Measurements from ENCODE around the gene ZNF253. TPM values are rescaled to one million over a fixed set of nuclear protein-coding genes. Genes with fewer than 3 reads are reported as not detected.

ZNF253 gene
- total and polyA plus RNA-seq, 2 of the 13 experiments (the other 11 are each of a cell fraction or from before 2014, with no cell fraction given) = 3.5 to 10.6 TPM

GRCh38 chr19:19865750-19866610 is at the start of gene ZNF253 (continued):
- TF ChIP-seq TFE3 (CRISPR knock-in tag; IDR thresholded peaks at IDR 0.05) = 0 out of 2 replicates have a peak, but pooled peaks have one; percentile 22
- peak; percentile 14; the same call in 1 of the 2 replicates for TF ChIP-seq TEF (CRISPR knock-in tag; IDR thresholded peaks at IDR 0.05)
- TF ChIP-seq TBX3 (IDR thresholded peaks at IDR 0.05; ENCODE audit: borderline replicate concordance) = no peak
- no peak for TF ChIP-seq EHMT2 (IDR thresholded peaks at IDR 0.05; ENCODE audit: borderline replicate concordance, low read depth, low read length)
- no peak for TF ChIP-seq REXO4 (CRISPR knock-in tag; IDR thresholded peaks at IDR 0.05; ENCODE audit: borderline replicate concordance)
- no peak for TF ChIP-seq ELF3 (CRISPR knock-in tag; IDR thresholded peaks at IDR 0.05)
- TF ChIP-seq, protein P1, sequence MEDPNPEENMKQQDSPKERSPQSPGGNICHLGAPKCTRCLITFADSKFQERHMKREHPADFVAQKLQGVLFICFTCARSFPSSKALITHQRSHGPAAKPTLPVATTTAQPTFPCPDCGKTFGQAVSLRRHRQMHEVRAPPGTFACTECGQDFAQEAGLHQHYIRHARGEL (CRISPR knock-in tag; IDR thresholded peaks at IDR 0.05) = no peak
- no peak for TF ChIP-seq THAP8 (CRISPR knock-in tag; IDR thresholded peaks at IDR 0.05; ENCODE audit: borderline replicate concordance)
- TF ChIP-seq NCOA1 (CRISPR knock-in tag; IDR thresholded peaks at IDR 0.05) = no peak
- TF ChIP-seq, protein P2, sequence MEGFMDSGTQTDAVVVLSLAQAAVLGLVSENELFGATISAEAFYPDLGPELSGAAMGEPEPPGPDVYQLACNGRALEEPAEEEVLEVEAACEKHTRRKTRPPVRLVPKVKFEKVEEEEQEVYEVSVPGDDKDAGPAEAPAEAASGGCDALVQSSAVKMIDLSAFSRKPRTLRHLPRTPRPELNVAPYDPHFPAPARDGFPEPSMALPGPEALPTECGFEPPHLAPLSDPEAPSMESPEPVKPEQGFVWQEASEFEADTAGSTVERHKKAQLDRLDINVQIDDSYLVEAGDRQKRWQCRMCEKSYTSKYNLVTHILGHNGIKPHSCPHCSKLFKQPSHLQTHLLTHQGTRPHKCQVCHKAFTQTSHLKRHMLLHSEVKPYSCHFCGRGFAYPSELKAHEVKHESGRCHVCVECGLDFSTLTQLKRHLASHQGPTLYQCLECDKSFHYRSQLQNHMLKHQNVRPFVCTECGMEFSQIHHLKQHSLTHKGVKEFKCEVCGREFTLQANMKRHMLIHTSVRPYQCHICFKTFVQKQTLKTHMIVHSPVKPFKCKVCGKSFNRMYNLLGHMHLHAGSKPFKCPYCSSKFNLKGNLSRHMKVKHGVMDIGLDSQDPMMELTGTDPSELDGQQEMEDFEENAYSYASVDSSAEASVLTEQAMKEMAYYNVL (CRISPR knock-in tag; IDR thresholded peaks at IDR 0.05; ENCODE audit: borderline replicate concordance) = 0 out of 2 replicates have a peak, but pooled peaks have one; percentile 38
- no peak; the same call in 1 of the 2 replicates for TF ChIP-seq CCDC6 (CRISPR knock-in tag; IDR thresholded peaks at IDR 0.05)
- TF ChIP-seq, protein P3, sequence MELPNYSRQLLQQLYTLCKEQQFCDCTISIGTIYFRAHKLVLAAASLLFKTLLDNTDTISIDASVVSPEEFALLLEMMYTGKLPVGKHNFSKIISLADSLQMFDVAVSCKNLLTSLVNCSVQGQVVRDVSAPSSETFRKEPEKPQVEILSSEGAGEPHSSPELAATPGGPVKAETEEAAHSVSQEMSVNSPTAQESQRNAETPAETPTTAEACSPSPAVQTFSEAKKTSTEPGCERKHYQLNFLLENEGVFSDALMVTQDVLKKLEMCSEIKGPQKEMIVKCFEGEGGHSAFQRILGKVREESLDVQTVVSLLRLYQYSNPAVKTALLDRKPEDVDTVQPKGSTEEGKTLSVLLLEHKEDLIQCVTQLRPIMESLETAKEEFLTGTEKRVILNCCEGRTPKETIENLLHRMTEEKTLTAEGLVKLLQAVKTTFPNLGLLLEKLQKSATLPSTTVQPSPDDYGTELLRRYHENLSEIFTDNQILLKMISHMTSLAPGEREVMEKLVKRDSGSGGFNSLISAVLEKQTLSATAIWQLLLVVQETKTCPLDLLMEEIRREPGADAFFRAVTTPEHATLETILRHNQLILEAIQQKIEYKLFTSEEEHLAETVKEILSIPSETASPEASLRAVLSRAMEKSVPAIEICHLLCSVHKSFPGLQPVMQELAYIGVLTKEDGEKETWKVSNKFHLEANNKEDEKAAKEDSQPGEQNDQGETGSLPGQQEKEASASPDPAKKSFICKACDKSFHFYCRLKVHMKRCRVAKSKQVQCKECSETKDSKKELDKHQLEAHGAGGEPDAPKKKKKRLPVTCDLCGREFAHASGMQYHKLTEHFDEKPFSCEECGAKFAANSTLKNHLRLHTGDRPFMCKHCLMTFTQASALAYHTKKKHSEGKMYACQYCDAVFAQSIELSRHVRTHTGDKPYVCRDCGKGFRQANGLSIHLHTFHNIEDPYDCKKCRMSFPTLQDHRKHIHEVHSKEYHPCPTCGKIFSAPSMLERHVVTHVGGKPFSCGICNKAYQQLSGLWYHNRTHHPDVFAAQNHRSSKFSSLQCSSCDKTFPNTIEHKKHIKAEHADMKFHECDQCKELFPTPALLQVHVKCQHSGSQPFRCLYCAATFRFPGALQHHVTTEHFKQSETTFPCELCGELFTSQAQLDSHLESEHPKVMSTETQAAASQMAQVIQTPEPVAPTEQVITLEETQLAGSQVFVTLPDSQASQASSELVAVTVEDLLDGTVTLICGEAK (IDR thresholded peaks at IDR 0.05) = no peak
- TF ChIP-seq, protein P3 (CRISPR knock-in tag; IDR thresholded peaks at IDR 0.05) = 0 out of 2 replicates have a peak, but pooled peaks have one; percentile 43

Measured in HepG2 (cell line).